ENCODE results near the gene ZNF213.

The ZNF213 gene

GRCh38 chr16:3135126-3135715 lies 392 bp downstream of the ZNF213 start (continued):
- TF ChIP-seq REPIN1 (tag by site-specific recombination; IDR thresholded peaks at IDR 0.05; ENCODE audit: low read depth) (no peak; the same call in 1 of the 2 replicates), ZNF18 (tag by site-specific recombination; IDR thresholded peaks at IDR 0.05) (no peak), SP2 (tag by site-specific recombination; IDR thresholded peaks at IDR 0.05) (no peak), PRDM4 (tag by site-specific recombination; IDR thresholded peaks at IDR 0.05) (no peak), ZNF169 (tag by site-specific recombination; IDR thresholded peaks at IDR 0.05) (no peak), ZNF350 (tag by site-specific recombination; IDR thresholded peaks at IDR 0.05) (no peak), ZNF830 (tag by site-specific recombination; IDR thresholded peaks at IDR 0.05; ENCODE audit: low read depth) (no peak), ZBTB21 (tag by site-specific recombination; IDR thresholded peaks at IDR 0.05) (no peak), MEIS1 (CRISPR knock-in tag; IDR thresholded peaks at IDR 0.05; ENCODE audit: borderline replicate concordance) (no peak), KLF10 (tag by site-specific recombination; IDR thresholded peaks at IDR 0.05) (peak; percentile 68), KLF17 (tag by site-specific recombination; IDR thresholded peaks at IDR 0.05) (no peak), ZNF701 (tag by site-specific recombination; IDR thresholded peaks at IDR 0.05) (no peak), ATF2 (tag by site-specific recombination; IDR thresholded peaks at IDR 0.05; ENCODE audit: low read depth) (no peak), ZBTB17 (tag by site-specific recombination; IDR thresholded peaks at IDR 0.05) (peak; percentile 89), ZNF37A (tag by site-specific recombination; IDR thresholded peaks at IDR 0.05) (no peak), PRDM2 (tag by site-specific recombination; IDR thresholded peaks at IDR 0.05; ENCODE audit: borderline replicate concordance) (no peak), ZNF658 (tag by site-specific recombination; IDR thresholded peaks at IDR 0.05) (no peak), ZNF600 (tag by site-specific recombination; IDR thresholded peaks at IDR 0.05) (peak; percentile 68), ZNF776 (tag by site-specific recombination; IDR thresholded peaks at IDR 0.05; ENCODE audit: borderline replicate concordance) (no peak), GLIS1 (tag by site-specific recombination; IDR thresholded peaks at IDR 0.05) (0 out of 2 replicates have a peak, but pooled peaks have one; percentile 7), HIC1 (tag by site-specific recombination; IDR thresholded peaks at IDR 0.05) (no peak; the same call in 1 of the 2 replicates), ZNF791 (tag by site-specific recombination; IDR thresholded peaks at IDR 0.05) (no peak), ZNF266 (tag by site-specific recombination; IDR thresholded peaks at IDR 0.05; ENCODE audit: low read depth) (no peak), SETDB1 (IDR thresholded peaks at IDR 0.05; ENCODE audit: insufficient read length, low read length) (no peak), EGR2 (tag by site-specific recombination; IDR thresholded peaks at IDR 0.05; ENCODE audit: low read depth) (no peak), ZIC2 (tag by site-specific recombination; IDR thresholded peaks at IDR 0.05) (peak; percentile 71)

All from HEK293 (cell line).